Right lobe of liver (tissue), 6 donors: ENCODE data around the gene GABRG3. TPM values are rescaled to one million over a fixed set of nuclear protein-coding genes. Genes with fewer than 3 reads are reported as not detected.
"Not testable (repeated sequence)": the region's sequence is repeated elsewhere in the genome, so short reads cannot be mapped to it uniquely, and the experiment has no call there.

Experiments used
- ATAC-seq, 4 donors: fragments of 200-7000 bp; cut with Tn5 transposase; one replicate each; pipeline ENCODE4 v1.9.1; 2020; ENCODE audit warnings: mild to moderate bottlenecking in 4 of 4, moderate library complexity in 4 of 4
- DNase-seq, 3 donors: peaks; one replicate each; pipeline ENCODE4 v3.0.0-alpha.2; 2020
- H3K27ac ChIP-seq, 3 donors: fragments of 200-600 bp; one replicate each; pipeline ENCODE4 v1.8.0; 2022
- H3K27me3 ChIP-seq, 2 donors: fragments of 200-600 bp; one replicate each; pipeline ENCODE4 v1.8.0; 2022
- H3K36me3 ChIP-seq, 4 donors: fragments of 200-600 bp; sonication (generic) in 1 of 4; one replicate each; pipeline versions ENCODE4 v1.5.1 to v1.8.0; 2017 to 2022; ENCODE audit warnings: control low read depth in 1 of 4
- H3K4me1 ChIP-seq, 4 donors: fragments of 200-600 bp; sonication (generic) in 1 of 4; one replicate each; pipeline versions ENCODE4 v1.5.1 to v1.8.0; 2017 to 2022; ENCODE audit warnings: control low read depth in 1 of 4
- H3K4me3 ChIP-seq, 3 donors: fragments of 200-600 bp; one replicate each; pipeline ENCODE4 v1.8.0; 2022
- H3K9me3 ChIP-seq, 4 donors: fragments of 200-600 bp; sonication (generic) in 1 of 4; one replicate each; pipeline versions ENCODE4 v1.5.1 to v1.8.0; 2017 to 2022; ENCODE audit warnings: control low read depth in 1 of 4
- POLR2A ChIP-seq: fragments of 450-650 bp; IDR thresholded peaks from one replicate; pipeline ENCODE4 v1.6.1; 2017; ENCODE audit warnings: antibody characterized with exemption, mild to moderate bottlenecking
- WGBS: methylation state at CpG from one replicate; pipeline ENCODE4 v1.1.6; 2018; ENCODE audit warnings: low coverage, low lambda C conversion rate; ENCODE audit not compliant: insufficient coverage; ENCODE audit errors: missing lambda C conversion rate; 5-methylcytosine and 5-hydroxymethylcytosine counted together
- intact Hi-C, 2 donors: fragments of 100-400 bp; cut with DNase I; formaldehyde crosslinking; loops; one replicate each; pipeline versions ENCODE4 v1.11.2 to v1.14.1; 2022
- total RNA-seq, 6 experiments: library from RNA; depleted of rRNA in 2 of 6; stranded (reverse); fragments of >200 nt in 2 of 6; fragmentation: NEBNext Ultra II Directional in 3 of 6; extraction: Animal tissue kit (Norgen Biotek cat#: 25700) in 3 of 6; gene quantifications; one replicate each; pipeline versions ENCODE4 v1.1.0 to v1.2.4, GENCODE V29; 2016 to 2023
- TF ChIP-seq, protein P1 (sequence below), 4 donors: fragments of 200-600 bp in 3 of 4; fragments of 450-650 bp in 1 of 4; IDR thresholded peaks; one replicate each; pipeline versions ENCODE4 v1.5.1 to v1.8.0; 2016 to 2022; ENCODE audit warnings: antibody characterized with exemption in 4 of 4, mild to moderate bottlenecking in 2 of 4
- donor health status: DM: no; HTN: yes; CAD: no.
- donor health status: DM: no; HTN: no; CAD: no.
- donor health status: DM: no; HTN: no; CAD: no.
- donor health status: DM: no; HTN: yes; CAD: no.
- donor health status: DM: no; HTN: yes; CAD: no.

GABRG3 gene
- total RNA-seq, 6 experiments from 2014 or later = 0.18 TPM; not detected in 5

DNA sequence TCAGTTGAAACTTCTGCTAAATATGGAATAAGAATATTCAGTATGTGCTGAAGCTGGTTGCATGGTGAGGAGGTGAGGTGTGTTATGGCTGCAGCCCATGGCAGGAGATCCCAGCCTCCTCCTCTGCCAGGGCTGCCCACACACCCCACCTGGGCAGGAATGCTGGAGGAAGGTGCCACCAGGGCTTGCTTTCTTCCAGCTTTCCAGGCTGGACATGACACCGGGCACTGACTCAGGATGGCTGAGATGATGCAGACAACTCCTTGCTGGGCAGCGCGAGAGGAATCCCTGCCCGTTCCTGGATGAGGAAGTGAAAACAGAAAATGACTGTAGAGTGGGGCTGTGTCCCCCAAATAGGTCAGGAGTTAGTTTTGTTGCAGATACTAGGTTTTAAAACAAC is 14.1 kb downstream of the GABRG3 start:
- Histone ChIP-seq H3K36me3 (no peaks in the 10 kb centered on the region), H3K4me3 (no peak overlapping the region), H3K27ac (no peak overlapping the region), H3K27me3 (no peaks in the 10 kb centered on the region), H3K9me3 (no peaks in the 10 kb centered on the region), H3K4me1 (no peaks in the 10 kb centered on the region)
- intact Hi-C loops = no loop called here
- ATAC-seq (no peak), DNase-seq (no peak)
- no peak for TF ChIP-seq POLR2A
- TF ChIP-seq, protein P1, sequence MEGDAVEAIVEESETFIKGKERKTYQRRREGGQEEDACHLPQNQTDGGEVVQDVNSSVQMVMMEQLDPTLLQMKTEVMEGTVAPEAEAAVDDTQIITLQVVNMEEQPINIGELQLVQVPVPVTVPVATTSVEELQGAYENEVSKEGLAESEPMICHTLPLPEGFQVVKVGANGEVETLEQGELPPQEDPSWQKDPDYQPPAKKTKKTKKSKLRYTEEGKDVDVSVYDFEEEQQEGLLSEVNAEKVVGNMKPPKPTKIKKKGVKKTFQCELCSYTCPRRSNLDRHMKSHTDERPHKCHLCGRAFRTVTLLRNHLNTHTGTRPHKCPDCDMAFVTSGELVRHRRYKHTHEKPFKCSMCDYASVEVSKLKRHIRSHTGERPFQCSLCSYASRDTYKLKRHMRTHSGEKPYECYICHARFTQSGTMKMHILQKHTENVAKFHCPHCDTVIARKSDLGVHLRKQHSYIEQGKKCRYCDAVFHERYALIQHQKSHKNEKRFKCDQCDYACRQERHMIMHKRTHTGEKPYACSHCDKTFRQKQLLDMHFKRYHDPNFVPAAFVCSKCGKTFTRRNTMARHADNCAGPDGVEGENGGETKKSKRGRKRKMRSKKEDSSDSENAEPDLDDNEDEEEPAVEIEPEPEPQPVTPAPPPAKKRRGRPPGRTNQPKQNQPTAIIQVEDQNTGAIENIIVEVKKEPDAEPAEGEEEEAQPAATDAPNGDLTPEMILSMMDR (IDR thresholded peaks at IDR 0.05) = no peak
- WGBS = 59% methylated on average over 4 of the region's 4 CpGs

- TF ChIP-seq, protein P1 (IDR thresholded peaks at IDR 0.05) = no peak
- no peak for TF ChIP-seq POLR2A
- Histone ChIP-seq H3K4me3 (no peak overlapping the region), H3K36me3 (no peaks in the 10 kb centered on the region), H3K27me3 (no peaks in the 10 kb centered on the region), H3K27ac (no peak overlapping the region), H3K4me1 (no peaks in the 10 kb centered on the region), H3K9me3 (no peaks in the 10 kb centered on the region)
- 62% methylated on average over 2 of the region's 2 CpGs for WGBS
- no peak for DNase-seq
- ATAC-seq = no peak
- intact Hi-C loops = no loop called here
Observed at GRCh38 chr15:26996250-26996649, 25.3 kb downstream of the GABRG3 start.

DNA sequence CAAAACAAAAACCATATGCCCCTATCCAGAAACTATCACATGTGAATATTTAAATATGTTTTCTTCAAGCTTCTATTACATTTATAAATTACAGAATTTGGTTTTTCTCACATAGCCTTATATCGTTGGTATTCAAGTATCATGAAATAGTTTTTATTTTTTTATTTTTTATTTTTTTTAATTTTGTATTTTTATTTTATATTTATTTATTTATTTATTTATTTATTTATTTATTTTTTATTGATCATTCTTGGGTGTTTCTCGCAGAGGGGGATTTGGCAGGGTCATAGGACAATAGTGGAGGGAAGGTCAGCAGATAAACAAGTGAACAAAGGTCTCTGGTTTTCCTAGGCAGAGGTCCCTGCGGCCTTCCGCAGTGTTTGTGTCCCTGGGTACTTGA is 32.0 kb downstream of the GABRG3 start:
- intact Hi-C loops, H3K4me3 ChIP-seq: not testable (repeated sequence)
- 65% methylated on average over 2 of the region's 4 CpGs for WGBS

GRCh38 chr15:27004226-27004625 is 33.2 kb downstream of the GABRG3 start:
- H3K27me3 ChIP-seq, H3K27ac ChIP-seq, H3K36me3 ChIP-seq, H3K9me3 ChIP-seq, DNase-seq, ATAC-seq, H3K4me1 ChIP-seq, intact Hi-C loops, H3K4me3 ChIP-seq: not testable (repeated sequence)
- WGBS = 69% methylated on average over 5 of the region's 24 CpGs

More for the DNA sequence above, 32.0 kb downstream of the GABRG3 start:
- DNase-seq, ATAC-seq, H3K27ac ChIP-seq, H3K36me3 ChIP-seq, H3K4me1 ChIP-seq, H3K27me3 ChIP-seq, H3K9me3 ChIP-seq: not testable (repeated sequence)

- no peak overlapping the region for H3K4me3 ChIP-seq
- no peaks in the 10 kb centered on the region for H3K4me1 ChIP-seq
- H3K9me3 ChIP-seq = no peaks in the 10 kb centered on the region
- H3K27me3 ChIP-seq = no peaks in the 10 kb centered on the region
- ATAC-seq (peak; percentile 68 to 99 (median 96)), DNase-seq (peak in 2 of 3 donors; percentile 42 to 66)
- TF ChIP-seq, protein P1 (IDR thresholded peaks at IDR 0.05) = peak; percentile 64 to 86 (median 78)
- no peak for TF ChIP-seq POLR2A
- intact Hi-C loops = loop anchor here in 1 of 2 donors (10.0 kb wide), 1 partner anchor 122 kb away; no protein-coding TSS in a partner anchor
- WGBS = 17% methylated on average over 9 of the region's 10 CpGs
- no peaks in the 10 kb centered on the region for H3K36me3 ChIP-seq
- no peak overlapping the region for H3K27ac ChIP-seq
Observed at GRCh38 chr15:27017168-27017809, 46.3 kb downstream of the GABRG3 start.
